GM12878 (cell line): ENCODE results near the gene TNF. TPM values are rescaled to one million over a fixed set of nuclear protein-coding genes. Genes with fewer than 3 reads are reported as not detected.
A peak's percentile ranks its signal among the peaks of the same experiment; 100 is the strongest.

Source experiments
- ATAC-seq: fragments of 200-7000 bp; cut with Tn5 transposase; 3 replicates; pipeline ENCODE4 v1.9.1; 2020; ENCODE audit warnings: mild to moderate bottlenecking, moderate library complexity
- BruUV-seq: library from RNA; stranded (reverse); fragments of 400-500 nt; replicated peaks from 2 replicates; lab custom pipeline; 2021; lab: Mats Ljungman, UMichigan
- CTCF ChIA-PET: fragments of 300-600 bp; sonication (Branson Sonifier 250); formaldehyde crosslinking; extraction: SDS; loops from one replicate; lab custom pipeline; 2021; ENCODE audit warnings: inconsistent platforms; lab: Yijun Ruan, JAX
- POLR2A ChIA-PET: fragments of 350-600 bp; formaldehyde crosslinking; extraction: SDS; loops from one replicate; lab custom pipeline; 2021; ENCODE audit warnings: inconsistent platforms; lab: Charles Lee
- RAD21 ChIA-PET: fragments of 300-600 bp; sonication (Branson Sonifier 250); formaldehyde crosslinking; loops from one replicate; lab custom pipeline; 2023; ENCODE audit warnings: antibody characterized with exemption; ENCODE audit not compliant: unreplicated experiment; lab: Charles Lee
- SMC1A ChIA-PET: fragments of 300-600 bp; sonication (Branson Sonifier 250); formaldehyde crosslinking; loops from one replicate; lab custom pipeline; 2023; ENCODE audit not compliant: unreplicated experiment, uncharacterized antibody; lab: Charles Lee
- DNase-seq: peaks from one replicate; pipeline ENCODE4 v3.0.0-alpha.2; 2011; ENCODE audit warnings: low read depth, low spot score
- FAIRE-seq: peaks from 3 replicates; lab custom pipeline; 2011; peaks lifted over from hg19 to GRCh38; lab: Jason Lieb, UNC
- H2AFZ ChIP-seq: 2 replicates; pipeline ENCODE4 v1.6.0; 2011; ENCODE audit warnings: low read depth, low read length, control low read depth; ENCODE audit not compliant: control insufficient read depth
- H3K27ac ChIP-seq: 2 replicates; pipeline ENCODE4 v1.5.1; 2011; ENCODE audit warnings: control low read depth; ENCODE audit not compliant: control insufficient read depth, insufficient read depth
- H3K27me3 ChIP-seq, 2 experiments: replicated peaks in 1 of 2; 2 replicates each; pipeline versions ENCODE4 v1.6.0 to v1.6.1; 2011; ENCODE audit warnings: low read length in 1 of 2; ENCODE audit not compliant: control insufficient read depth in 2 of 2, insufficient read depth in 2 of 2
- H3K36me3 ChIP-seq, 2 experiments: 2 replicates each; pipeline ENCODE4 v1.5.1; 2011; ENCODE audit warnings: low read length in 1 of 2; ENCODE audit not compliant: control insufficient read depth in 2 of 2, insufficient read depth in 2 of 2
- H3K4me1 ChIP-seq: 2 replicates; pipeline ENCODE4 v1.6.1; 2011; ENCODE audit warnings: mild to moderate bottlenecking, low read length, moderate library complexity, mixed read lengths; ENCODE audit not compliant: control insufficient read depth, insufficient read depth
- H3K4me2 ChIP-seq: 2 replicates; pipeline ENCODE4 v1.6.0; 2011; ENCODE audit warnings: control low read depth; ENCODE audit not compliant: control insufficient read depth, insufficient read depth
- H3K4me3 ChIP-seq: fragments of 200-600 bp; sonication (generic); 2 replicates; pipeline ENCODE4 v1.5.1; 2016
- H3K79me2 ChIP-seq: 2 replicates; pipeline ENCODE4 v1.6.0; 2011; ENCODE audit warnings: low read length; ENCODE audit not compliant: control insufficient read depth, insufficient read depth
- H3K9ac ChIP-seq: 2 replicates; pipeline ENCODE4 v1.8.0; 2011; ENCODE audit warnings: low read length, control low read depth, mixed read lengths; ENCODE audit not compliant: control insufficient read depth, insufficient read depth
- H3K9me3 ChIP-seq: replicated peaks from 3 replicates; pipeline ENCODE4 v1.5.1; 2011; ENCODE audit warnings: mild to moderate bottlenecking, low read length; ENCODE audit not compliant: control insufficient read depth, insufficient read depth
- H4K20me1 ChIP-seq: 2 replicates; pipeline ENCODE4 v1.6.0; 2011; ENCODE audit not compliant: control insufficient read depth, insufficient read depth
- ATF7 ChIP-seq: fragments of 450-650 bp; IDR thresholded peaks from 2 replicates; pipeline ENCODE4 v1.6.1; 2016; ENCODE audit warnings: low read depth, mild to moderate bottlenecking
- BHLHE40 ChIP-seq, 2 experiments: fragments of 450-650 bp in 1 of 2; IDR thresholded peaks; 2 replicates each; pipeline ENCODE4 v1.6.1; 2011 to 2017; ENCODE audit warnings: low read depth in 2 of 2, borderline replicate concordance in 1 of 2, improper control_type of control experiment in 1 of 2, low read length in 1 of 2, mild to moderate bottlenecking in 1 of 2
- BRCA1 ChIP-seq: IDR thresholded peaks from 2 replicates; pipeline ENCODE4 v1.6.1; 2011; ENCODE audit warnings: low read depth, low read length, improper control_type of control experiment
- CEBPB ChIP-seq, 2 experiments: fragments of 150-350 bp in 1 of 2; IDR thresholded peaks; 2 replicates each; pipeline ENCODE4 v1.6.1; 2012 to 2014; ENCODE audit warnings: low read depth in 2 of 2, low read length in 2 of 2, borderline replicate concordance in 1 of 2, inconsistent platforms in 1 of 2
- CHD1 ChIP-seq: IDR thresholded peaks from 2 replicates; pipeline ENCODE4 v1.6.1; 2012; ENCODE audit warnings: low read depth, low read length, improper control_type of control experiment
- CTCF ChIP-seq, 3 experiments: IDR thresholded peaks in 2 of 3; conservative IDR thresholded peaks in 1 of 3; 2 replicates each; pipeline ENCODE4 v1.5.1; 2011; ENCODE audit warnings: low read depth in 3 of 3, low read length in 3 of 3, mild to moderate bottlenecking in 3 of 3, control low read depth in 2 of 3, moderate library complexity in 2 of 3, inconsistent platforms in 1 of 3, mixed read lengths in 1 of 3; ENCODE audit not compliant: control insufficient read depth in 2 of 3, insufficient read depth in 1 of 3; ENCODE audit errors: extremely low read depth in 1 of 3
- FOXM1 ChIP-seq: IDR thresholded peaks from 2 replicates; pipeline ENCODE4 v1.6.1; 2012; ENCODE audit warnings: low read depth, mild to moderate bottlenecking, inconsistent platforms, low read length, moderate library complexity
- HDGF ChIP-seq: fragments of 450-650 bp; IDR thresholded peaks from 2 replicates; pipeline ENCODE4 v1.6.1; 2016; ENCODE audit warnings: antibody characterized with exemption
- LARP7 ChIP-seq: fragments of 450-650 bp; IDR thresholded peaks from 2 replicates; pipeline ENCODE4 v1.6.1; 2017; ENCODE audit warnings: mild to moderate bottlenecking
- MEF2A ChIP-seq: IDR thresholded peaks from 2 replicates; pipeline ENCODE4 v1.6.1; 2011; ENCODE audit warnings: low read depth, mild to moderate bottlenecking, low read length, moderate library complexity; ENCODE audit not compliant: insufficient read depth
- MYC ChIP-seq: IDR thresholded peaks from 2 replicates; pipeline ENCODE4 v1.6.1; 2011; ENCODE audit warnings: mild to moderate bottlenecking, low read length, moderate library complexity, inconsistent platforms; ENCODE audit not compliant: insufficient read depth, insufficient replicate concordance, insufficient read length, severe bottlenecking
- PAX8 ChIP-seq: fragments of 450-650 bp; IDR thresholded peaks from 2 replicates; pipeline ENCODE4 v1.6.1; 2017; ENCODE audit warnings: mild to moderate bottlenecking, moderate library complexity
- SIX5 ChIP-seq: IDR thresholded peaks from 2 replicates; pipeline ENCODE4 v1.6.1; 2011; ENCODE audit warnings: mild to moderate bottlenecking, low read depth, low read length, moderate library complexity; ENCODE audit not compliant: severe bottlenecking
- SP1 ChIP-seq: IDR thresholded peaks from one replicate; pipeline ENCODE4 v1.6.1; 2011; ENCODE audit warnings: low read depth, low read length
- SREBF2 ChIP-seq: IDR thresholded peaks from 2 replicates; pipeline ENCODE4 v1.6.1; 2012; ENCODE audit warnings: mild to moderate bottlenecking, low read length
- TCF12 ChIP-seq: IDR thresholded peaks from 2 replicates; pipeline ENCODE4 v1.6.1; 2011; ENCODE audit warnings: low read depth, mild to moderate bottlenecking, low read length
- YBX1 ChIP-seq: fragments of 450-650 bp; IDR thresholded peaks from 2 replicates; pipeline ENCODE4 v1.6.1; 2016; ENCODE audit warnings: antibody characterized with exemption
- YY1 ChIP-seq: IDR thresholded peaks from 2 replicates; pipeline ENCODE4 v1.6.1; 2011; ENCODE audit warnings: low read depth, mild to moderate bottlenecking, low read length
- ZBED1 ChIP-seq: IDR thresholded peaks from 2 replicates; pipeline ENCODE4 v1.6.1; 2016; ENCODE audit warnings: borderline replicate concordance
- WGBS: methylation state at CpG from one replicate; pipeline ENCODE4 v1.1.6; 2016; ENCODE audit warnings: low lambda C conversion rate; ENCODE audit not compliant: insufficient replicate concordance, insufficient coverage; ENCODE audit errors: missing lambda C conversion rate; 5-methylcytosine and 5-hydroxymethylcytosine counted together
- in situ Hi-C: fragments of 300-500 bp; cut with MboI; formaldehyde crosslinking; loops from 9 replicates; pipeline ENCODE4 v1.14.3; 2018; ENCODE audit warnings: mixed read lengths
- intact Hi-C: fragments of 100-400 bp; cut with micrococcal nuclease; formaldehyde crosslinking; loops from one replicate; pipeline ENCODE4 v1.14.2; 2022; ENCODE audit not compliant: unreplicated experiment
- polyA plus RNA-seq, 11 experiments: library from polyadenylated mRNA; depleted of rRNA in 4 of 11; unstranded in 6 of 11; stranded (reverse) in 5 of 11; fragments of >200 nt; fragmentation: Nextera tagmentation in 4 of 11; fragmentation: Illumina TruSeq in 1 of 11; extraction: Ambion mirVana in 4 of 11; extraction: Trizol in 1 of 11; gene quantifications; 1 replicate in 1 of 11; 2 replicates in 10 of 11; pipeline versions ENCODE4 v1.2.1 to v1.2.3, GENCODE V29; 2011 to 2016; ENCODE audit warnings: inconsistent platforms in 2 of 11, missing spikeins in 2 of 11, low read depth in 1 of 11
- total RNA-seq, 4 experiments: library from RNA; depleted of rRNA in 3 of 4; stranded (reverse); fragments of >200 nt in 3 of 4; fragmentation: Illumina TruSeq in 1 of 4; extraction: Trizol in 1 of 4; gene quantifications; 2 replicates each; pipeline versions ENCODE4 v1.2.1 to v1.2.3, GENCODE V29; 2013 to 2021

The TNF gene
- total and polyA plus RNA-seq, 10 of the 15 experiments (the other 5 are each of a cell fraction or from before 2014, with no cell fraction given) = 18.0 to 94.8 (median 61.9) TPM

GRCh38 chr6:31620586-31621319, 45.4 kb downstream of the TNF start, which contains the start of gene PRRC2A:
Gene PRRC2A, plus strand, starts transcription at chr6:31620715. Its CDS starts 2,075 bp downstream, at chr6:31622790.
- Histone ChIP-seq H3K4me2 (peak within 1 kb of the TSS; percentile 80), H3K27me3 (no peaks in the 10 kb centered on the region), H3K4me3 (peak within 1 kb of the TSS; percentile 86), H3K36me3 (peaks cover 17 to 27% of the 10 kb centered on the region in 2 experiments), H2AFZ (peak within 1 kb of the TSS; percentile 77), H3K4me1 (peaks cover 13% of the 10 kb centered on the region), H3K27ac (peak within 1 kb of the TSS; percentile 98), H3K9me3 (no peaks in the 10 kb centered on the region), H3K9ac (peak within 1 kb of the TSS; percentile 99), H4K20me1 (peaks cover 4% of the 10 kb centered on the region; the same call in 1 of the 2 replicates), H3K79me2 (peaks cover 48% of the 10 kb centered on the region)
- 2% methylated on average over 17 of the region's 67 CpGs for WGBS
- intact Hi-C loops (loop anchor here (1.0 kb wide), 2 partner anchors 32 to 45 kb away; partner anchors contain the start of gene BAG6), in situ Hi-C loops (no loop called here)
- peak; percentile 77 for ATAC-seq
- RAD21 ChIA-PET = no interaction called here
- CTCF ChIA-PET = interaction anchor here (0.7 to 3.0 kb wide), 3 partner anchors 22 to 24 kb away, joined by 3 to 17 read pairs (median 4); no protein-coding TSS in a partner anchor
- POLR2A ChIA-PET = interaction anchor here (0.6 to 5.2 kb wide), 11 partner anchors 11 to 201 kb away, joined by 3 to 58 read pairs (median 3); partner anchors contain the start of genes APOM, BAG6, C6orf47 and CLIC1
- BruUV-seq = no TSS peak
- SMC1A ChIA-PET = interaction anchor here (0.8 to 2.9 kb wide), 12 partner anchors 11 to 209 kb away, joined by 3 to 15 read pairs (median 6); partner anchors contain the start of genes BAG6, C6orf47, DDX39B and GPANK1
- DNase-seq = no peak
- peak; percentile 23 for FAIRE-seq
- TF ChIP-seq MYC (peak; percentile 84), CHD1 (peak; percentile 85; the same call in 1 of the 2 replicates), SP1 (no peak), MEF2A (no peak), BHLHE40 (IDR thresholded peaks at IDR 0.05; ENCODE audit: borderline replicate concordance in 1 of 2, low read depth in 2 of 2, low read length in 1 of 2) (peak in 1 of 2 experiments; percentile 8; a peak in 1 of 4 replicates), SIX5 (no peak), TCF12 (peak; percentile 46; the same call in 1 of the 2 replicates), FOXM1 (no peak), HDGF (no peak; the same call in 1 of the 2 replicates), LARP7 (peak; percentile 80), SREBF2 (0 out of 2 replicates have a peak, but pooled peaks have one; percentile 1), BRCA1 (no peak), YY1 (peak; percentile 96), CEBPB (IDR thresholded peaks at IDR 0.05; ENCODE audit: borderline replicate concordance in 1 of 2, low read depth in 2 of 2, low read length in 2 of 2) (no peak), CTCF (IDR thresholded peaks at IDR 0.05 in 2 of 3, conservative IDR thresholded peaks at IDR 0.05 in 1 of 3; ENCODE audit: control insufficient read depth in 2 of 3, extremely low read depth in 1 of 3, insufficient read depth in 1 of 3, low read depth in 3 of 3, low read length in 3 of 3) (no peak), ATF7 (no peak), ZBED1 (no peak), PAX8 (no peak), YBX1 (no peak)
